GM12875 (cell line): ENCODE measurements around the gene FAM181A.

Source experiments
- H3K4me3 ChIP-seq: one replicate; pipeline ENCODE4 v1.5.1; 2011; ENCODE audit warnings: low read depth, low read length, control low read depth
- CTCF ChIP-seq: IDR thresholded peaks from 2 replicates; pipeline ENCODE4 v1.5.1; 2011; ENCODE audit warnings: low read depth, mild to moderate bottlenecking, control low read depth, inconsistent platforms, low read length, moderate library complexity, borderline replicate concordance; ENCODE audit not compliant: insufficient read depth

The FAM181A gene

GRCh38 chr14:93895023-93895604 lies 32.0 kb upstream of the FAM181A start:
- no peak overlapping the region for H3K4me3 ChIP-seq
- no peak for TF ChIP-seq CTCF

DNA sequence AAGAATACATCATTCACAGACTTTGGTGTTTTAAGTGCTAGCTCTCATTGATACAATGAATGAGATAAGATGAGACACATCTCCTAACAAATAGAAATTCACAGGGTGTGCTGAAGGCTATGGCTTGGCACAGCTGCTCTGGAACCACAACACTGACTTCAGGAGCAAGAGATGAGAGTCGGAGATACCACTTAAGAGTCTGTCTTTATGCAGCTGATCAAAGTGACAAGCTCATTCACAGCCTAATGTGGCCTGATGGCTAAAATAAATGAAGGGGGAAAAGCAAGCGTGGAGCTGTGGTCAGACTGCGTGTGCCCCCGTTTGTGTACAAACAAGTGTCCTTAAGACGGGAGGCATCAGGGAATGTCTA lies 29.7 kb upstream of the FAM181A start:
- TF ChIP-seq CTCF, result no peak
- H3K4me3 ChIP-seq, result no peak overlapping the region

- no peak overlapping the region for H3K4me3 ChIP-seq
- no peak for TF ChIP-seq CTCF
These were observed 29.0 kb upstream of the FAM181A start for GRCh38 chr14:93898081-93898611.

- no peak for TF ChIP-seq CTCF
- no peak overlapping the region for H3K4me3 ChIP-seq
These were observed 28.4 kb upstream of the FAM181A start for GRCh38 chr14:93898731-93899130.

DNA sequence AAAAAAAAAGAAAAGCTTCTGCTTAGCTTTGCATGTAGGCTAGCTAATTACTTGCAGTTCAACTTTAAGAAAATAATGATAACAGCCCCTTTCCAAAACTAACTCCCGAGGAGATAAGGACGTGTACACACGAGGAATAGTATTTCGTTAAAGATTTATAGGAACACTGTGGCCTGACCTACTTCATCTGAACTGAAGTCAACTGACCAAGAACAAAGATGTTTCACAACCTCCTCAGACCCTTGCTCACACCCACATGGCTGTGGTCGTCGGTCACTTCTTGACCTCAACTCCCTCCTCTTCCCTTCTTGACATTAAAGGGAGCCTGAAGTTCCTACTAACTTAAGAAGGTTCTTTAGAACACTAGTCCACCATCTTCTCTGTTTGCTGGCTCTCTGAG lies 25.3 kb upstream of the FAM181A start:
- no peak overlapping the region for H3K4me3 ChIP-seq
- no peak for TF ChIP-seq CTCF

GRCh38 chr14:93902619-93903307 lies 24.4 kb upstream of the FAM181A start:
- no peak overlapping the region for H3K4me3 ChIP-seq
- no peak for TF ChIP-seq CTCF

- TF ChIP-seq CTCF, result peak; percentile 33; the same call in 1 of the 2 replicates
- no peak overlapping the region for H3K4me3 ChIP-seq
These were observed 23.6 kb upstream of the FAM181A start for GRCh38 chr14:93903342-93904184.
